ENCODE data around the gene SHROOM2. TPM values are rescaled to one million over a fixed set of nuclear protein-coding genes. Genes with fewer than 3 reads are reported as not detected.

Gene SHROOM2
- total RNA-seq, 4 donors from 2014 or later: 0.05 to 0.36 (median 0.26) TPM

- Histone ChIP-seq H3K36me3 (no peaks in the 10 kb centered on the region), H3K9me3 (no peaks in the 10 kb centered on the region), H3K4me1 (no peaks in the 10 kb centered on the region), H3K4me3 (no peak overlapping the region), H3K27me3 (no peaks in the 10 kb centered on the region), H3K27ac (no peak overlapping the region)
- TF ChIP-seq POLR2A (IDR thresholded peaks at IDR 0.05) (no peak), CTCF (IDR thresholded peaks at IDR 0.05 in 4 of 5, conservative IDR thresholded peaks at IDR 0.05 in 1 of 5) (no peak)
- no peak for ATAC-seq
- DNase-seq: no peak
- intact Hi-C loops (cut with DNase I; ENCODE audit: low total_unique reads): no loop called here
- in situ Hi-C loops (cut with MboI; ENCODE audit: low sequenced_read_pairs in 4 of 4): loop anchor here in 1 of 4 donors (25.0 kb wide), 1 partner anchor 90 kb away; no protein-coding TSS in a partner anchor
These were observed 111.5 kb downstream of the SHROOM2 start for GRCh38 chrX:9897761-9898161.

GRCh38 chrX:9899640-9900111 is 113.4 kb downstream of the SHROOM2 start:
- DNase-seq (no peak), ATAC-seq (no peak)
- Histone ChIP-seq H3K27me3 (no peaks in the 10 kb centered on the region), H3K4me1 (no peaks in the 10 kb centered on the region), H3K9me3 (no peaks in the 10 kb centered on the region), H3K4me3 (no peak overlapping the region), H3K27ac (no peak overlapping the region), H3K36me3 (no peaks in the 10 kb centered on the region)
- no peak for TF ChIP-seq POLR2A (IDR thresholded peaks at IDR 0.05)
- TF ChIP-seq CTCF (IDR thresholded peaks at IDR 0.05 in 4 of 5, conservative IDR thresholded peaks at IDR 0.05 in 1 of 5): no peak
- intact Hi-C loops (cut with DNase I; ENCODE audit: low total_unique reads): no loop called here
- in situ Hi-C loops (cut with MboI; ENCODE audit: low sequenced_read_pairs in 4 of 4): loop anchor here in 2 of 4 donors (25.0 kb wide), 2 partner anchors 87 to 88 kb away; no protein-coding TSS in a partner anchor

- no peak overlapping the region for H3K27ac ChIP-seq
- TF ChIP-seq POLR2A (IDR thresholded peaks at IDR 0.05) (no peak), CTCF (IDR thresholded peaks at IDR 0.05 in 4 of 5, conservative IDR thresholded peaks at IDR 0.05 in 1 of 5) (no peak)
- no peaks in the 10 kb centered on the region for H3K4me1 ChIP-seq
- DNase-seq (no peak), ATAC-seq (no peak)
- intact Hi-C loops (cut with DNase I; ENCODE audit: low total_unique reads): no loop called here
- H3K4me3 ChIP-seq: no peak overlapping the region
- in situ Hi-C loops (cut with MboI; ENCODE audit: low sequenced_read_pairs in 4 of 4): loop anchor here in 1 of 4 donors (25.0 kb wide), 1 partner anchor 90 kb away; no protein-coding TSS in a partner anchor
- H3K36me3 ChIP-seq: no peaks in the 10 kb centered on the region
- no peaks in the 10 kb centered on the region for H3K27me3 ChIP-seq
- no peaks in the 10 kb centered on the region for H3K9me3 ChIP-seq
These were observed 116.4 kb downstream of the SHROOM2 start for GRCh38 chrX:9902656-9903055.

- Histone ChIP-seq H3K9me3 (no peaks in the 10 kb centered on the region), H3K4me3 (no peak overlapping the region), H3K27me3 (no peaks in the 10 kb centered on the region), H3K36me3 (no peaks in the 10 kb centered on the region), H3K27ac (no peak overlapping the region), H3K4me1 (no peaks in the 10 kb centered on the region)
- DNase-seq: no peak
- in situ Hi-C loops (cut with MboI; ENCODE audit: low sequenced_read_pairs in 4 of 4) (loop anchor here in 1 of 4 donors (25.0 kb wide), 1 partner anchor 91 kb away; no protein-coding TSS in a partner anchor), intact Hi-C loops (cut with DNase I; ENCODE audit: low total_unique reads) (no loop called here)
- ATAC-seq: no peak
- TF ChIP-seq CTCF (IDR thresholded peaks at IDR 0.05 in 4 of 5, conservative IDR thresholded peaks at IDR 0.05 in 1 of 5) (no peak), POLR2A (IDR thresholded peaks at IDR 0.05) (no peak)
These were observed 116.9 kb downstream of the SHROOM2 start for GRCh38 chrX:9903146-9903545.

- Histone ChIP-seq H3K4me3 (no peak overlapping the region), H3K9me3 (no peaks in the 10 kb centered on the region), H3K4me1 (no peaks in the 10 kb centered on the region), H3K36me3 (no peaks in the 10 kb centered on the region), H3K27me3 (no peaks in the 10 kb centered on the region), H3K27ac (no peak overlapping the region)
- no peak for TF ChIP-seq CTCF (IDR thresholded peaks at IDR 0.05 in 4 of 5, conservative IDR thresholded peaks at IDR 0.05 in 1 of 5)
- TF ChIP-seq POLR2A (IDR thresholded peaks at IDR 0.05): no peak
- no peak for ATAC-seq
- in situ Hi-C loops (cut with MboI; ENCODE audit: low sequenced_read_pairs in 4 of 4): loop anchor here in 1 of 4 donors (25.0 kb wide), 1 partner anchor 93 kb away; no protein-coding TSS in a partner anchor
- intact Hi-C loops (cut with DNase I; ENCODE audit: low total_unique reads): no loop called here
- no peak for DNase-seq
These were observed 119.1 kb downstream of the SHROOM2 start for GRCh38 chrX:9905288-9905687.
